ENCODE data around the gene UMODL1.

DNA sequence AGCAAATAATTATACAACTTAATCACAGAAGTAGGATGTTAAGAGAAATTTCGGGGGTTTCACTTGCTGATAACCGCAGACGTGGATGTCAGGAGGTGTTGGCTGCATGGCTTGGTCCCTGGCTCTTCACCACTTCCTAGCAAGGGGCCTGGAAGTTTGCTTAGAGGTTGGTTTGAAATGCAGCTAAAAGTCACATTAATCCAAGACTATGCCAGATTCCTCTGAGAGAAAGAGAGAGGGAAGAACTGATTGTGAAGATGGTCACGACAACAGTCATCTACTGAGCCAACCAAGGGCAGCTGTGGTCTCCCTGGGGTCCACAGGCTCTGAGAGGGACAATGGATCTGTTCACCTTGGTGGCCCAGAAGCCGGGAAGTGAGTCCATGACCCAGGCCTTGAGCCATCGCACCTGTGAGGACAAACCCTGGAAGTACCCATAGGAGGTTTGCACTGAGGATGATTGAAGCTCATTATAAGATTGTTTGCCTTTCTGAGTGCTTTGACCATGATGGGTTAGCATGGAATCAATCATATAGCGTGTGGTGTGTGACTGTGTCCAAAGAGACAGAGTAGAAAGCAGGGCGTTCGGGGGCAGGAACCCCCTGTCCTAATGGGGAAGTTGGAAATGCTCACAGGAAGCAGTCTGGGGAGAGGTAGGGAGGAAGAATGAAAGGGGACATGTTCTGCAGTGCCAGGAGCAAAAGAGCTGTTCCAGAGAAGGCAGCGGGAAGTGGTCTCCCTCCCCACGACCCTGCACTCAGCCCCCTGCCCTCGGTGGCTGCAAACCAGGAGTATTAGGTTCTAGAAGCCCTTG lies 47.1 kb downstream of the UMODL1 start:
- TF ChIP-seq FOXJ3 (CRISPR knock-in tag; IDR thresholded peaks at IDR 0.05; ENCODE audit: borderline replicate concordance) (no peak), NFE2L2 (IDR thresholded peaks at IDR 0.05; ENCODE audit: low read length) (no peak)
